ENCODE measurements around the gene POLR2B. TPM values are rescaled to one million over a fixed set of nuclear protein-coding genes. Genes with fewer than 3 reads are reported as not detected.

The POLR2B gene
- total and polyA plus RNA-seq, 2 of the 8 experiments (the other 6 are each of a cell fraction or from before 2014, with no cell fraction given) = 59.3 to 115 TPM

- TF ChIP-seq CHD7 (IDR thresholded peaks at IDR 0.05; ENCODE audit: insufficient replicate concordance, low read length) (no peak), SRF (IDR thresholded peaks at IDR 0.05; ENCODE audit: low read depth, low read length) (no peak)
Observed at GRCh38 chr4:57041020-57041419, 62.3 kb downstream of the POLR2B start (continued).
